ENCODE measurements around the gene SENP5. TPM values are rescaled to one million over a fixed set of nuclear protein-coding genes. Genes with fewer than 3 reads are reported as not detected.

The SENP5 gene
- total RNA-seq, 1 experiment from 2014 or later: 30.2 TPM

- H3K27ac Mint-ChIP-seq (ENCODE audit: low read depth, unreplicated experiment): no peak overlapping the region
- H3K4me1 Mint-ChIP-seq (ENCODE audit: insufficient read depth, unreplicated experiment): no peaks in the 10 kb centered on the region
- no peaks in the 10 kb centered on the region for H3K9me3 Mint-ChIP-seq (ENCODE audit: unreplicated experiment)
- DNase-seq (ENCODE audit: unreplicated experiment): no peak
- no peaks in the 10 kb centered on the region for H3K27me3 Mint-ChIP-seq (ENCODE audit: insufficient read depth, unreplicated experiment)
- CTCF ChIA-PET: interaction anchor here (0.8 kb wide), 1 partner anchor 10 kb away, joined by 4 read pairs; no protein-coding TSS in a partner anchor
- peaks cover 54% of the 10 kb centered on the region for H3K36me3 Mint-ChIP-seq (ENCODE audit: insufficient read depth, unreplicated experiment)
- no peak overlapping the region for H3K4me3 Mint-ChIP-seq (ENCODE audit: unreplicated experiment)
- POLR2A ChIA-PET: interaction anchor here (0.6 to 1.4 kb wide), 2 partner anchors 33 to 116 kb away, joined by 3 to 6 read pairs; partner anchors contain the start of gene SENP5
- intact Hi-C loops (cut with micrococcal nuclease): no loop called here
- no peak for TF ChIP-seq CTCF (IDR thresholded peaks at IDR 0.05; ENCODE audit: unreplicated experiment)
- BruUV-seq (replicated peaks): no TSS peak
Measured at GRCh38 chr3:196901768-196902167, 34.0 kb downstream of the SENP5 start.

GRCh38 chr3:196902296-196902695 is 34.6 kb downstream of the SENP5 start:
- ChIA-PET POLR2A (interaction anchor here (0.7 to 1.4 kb wide), 3 partner anchors 34 to 176 kb away, joined by 3 to 6 read pairs (median 3); partner anchors contain the start of genes NCBP2 and SENP5), CTCF (interaction anchor here (0.8 kb wide), 1 partner anchor 11 kb away, joined by 4 read pairs; no protein-coding TSS in a partner anchor)
- no peak for TF ChIP-seq CTCF (IDR thresholded peaks at IDR 0.05; ENCODE audit: unreplicated experiment)
- BruUV-seq (replicated peaks): no TSS peak
- no peak overlapping the region for H3K27ac Mint-ChIP-seq (ENCODE audit: low read depth, unreplicated experiment)
- H3K27me3 Mint-ChIP-seq (ENCODE audit: insufficient read depth, unreplicated experiment): no peaks in the 10 kb centered on the region
- intact Hi-C loops (cut with micrococcal nuclease): no loop called here
- H3K4me1 Mint-ChIP-seq (ENCODE audit: insufficient read depth, unreplicated experiment): no peaks in the 10 kb centered on the region
- H3K9me3 Mint-ChIP-seq (ENCODE audit: unreplicated experiment): no peaks in the 10 kb centered on the region
- H3K36me3 Mint-ChIP-seq (ENCODE audit: insufficient read depth, unreplicated experiment): peaks cover 58% of the 10 kb centered on the region
- no peak overlapping the region for H3K4me3 Mint-ChIP-seq (ENCODE audit: unreplicated experiment)
- DNase-seq (ENCODE audit: unreplicated experiment): no peak

GRCh38 chr3:196903740-196904139 is 36.0 kb downstream of the SENP5 start:
- no peak overlapping the region for H3K4me3 Mint-ChIP-seq (ENCODE audit: unreplicated experiment)
- peaks cover 71% of the 10 kb centered on the region for H3K36me3 Mint-ChIP-seq (ENCODE audit: insufficient read depth, unreplicated experiment)
- H3K27ac Mint-ChIP-seq (ENCODE audit: low read depth, unreplicated experiment): no peak overlapping the region
- no peak for TF ChIP-seq CTCF (IDR thresholded peaks at IDR 0.05; ENCODE audit: unreplicated experiment)
- POLR2A ChIA-PET: no interaction called here
- BruUV-seq (replicated peaks): no TSS peak
- H3K9me3 Mint-ChIP-seq (ENCODE audit: unreplicated experiment): no peaks in the 10 kb centered on the region
- no peaks in the 10 kb centered on the region for H3K4me1 Mint-ChIP-seq (ENCODE audit: insufficient read depth, unreplicated experiment)
- CTCF ChIA-PET: interaction anchor here (0.6 kb wide), 2 partner anchors 8 to 51 kb away, joined by 3 read pairs; no protein-coding TSS in a partner anchor
- DNase-seq (ENCODE audit: unreplicated experiment): no peak
- intact Hi-C loops (cut with micrococcal nuclease): no loop called here
- no peaks in the 10 kb centered on the region for H3K27me3 Mint-ChIP-seq (ENCODE audit: insufficient read depth, unreplicated experiment)

- Mint-ChIP-seq H3K4me1 (ENCODE audit: insufficient read depth, unreplicated experiment) (no peaks in the 10 kb centered on the region), H3K27me3 (ENCODE audit: insufficient read depth, unreplicated experiment) (no peaks in the 10 kb centered on the region), H3K36me3 (ENCODE audit: insufficient read depth, unreplicated experiment) (peaks cover 25% of the 10 kb centered on the region), H3K27ac (ENCODE audit: low read depth, unreplicated experiment) (no peak overlapping the region), H3K4me3 (ENCODE audit: unreplicated experiment) (no peak overlapping the region), H3K9me3 (ENCODE audit: unreplicated experiment) (no peaks in the 10 kb centered on the region)
- POLR2A ChIA-PET: interaction anchor here (0.6 kb wide), 1 partner anchor 27 kb away, joined by 3 read pairs; the partner anchor contains the start of gene NCBP2
- no TSS peak for BruUV-seq (replicated peaks)
- intact Hi-C loops (cut with micrococcal nuclease): no loop called here
- DNase-seq (ENCODE audit: unreplicated experiment): no peak
- CTCF ChIA-PET: no interaction called here
- TF ChIP-seq CTCF (IDR thresholded peaks at IDR 0.05; ENCODE audit: unreplicated experiment): no peak
Measured at GRCh38 chr3:196914866-196915265, 47.1 kb downstream of the SENP5 start.

All from MCF 10A (cell line).